Stimulated activated naive CD8-positive, alpha-beta T cell treated with anti-CD3 and anti-CD28 coated beads, Interleukin-15, Interleukin-2, amounts not matched to agents 100 ng/mL and 50 ng/mL, for 24 hours (primary cell): ENCODE results near the gene RTL1.

ENCODE experiments used
- H3K27ac Mint-ChIP-seq: one replicate; pipeline ENCODE4 v1.8.0; 2021; ENCODE audit warnings: mild to moderate bottlenecking, mixed read lengths
- H3K27me3 Mint-ChIP-seq: one replicate; pipeline ENCODE4 v1.8.0; 2021; ENCODE audit warnings: mixed read lengths
- H3K36me3 Mint-ChIP-seq: one replicate; pipeline ENCODE4 v1.8.0; 2021; ENCODE audit warnings: low read depth, mixed read lengths
- H3K4me1 Mint-ChIP-seq: one replicate; pipeline ENCODE4 v1.8.0; 2021; ENCODE audit warnings: low read depth, mixed read lengths
- H3K4me3 Mint-ChIP-seq: one replicate; pipeline ENCODE4 v1.8.0; 2021; ENCODE audit warnings: mild to moderate bottlenecking, mixed read lengths
- H3K9me3 Mint-ChIP-seq: one replicate; pipeline ENCODE4 v1.8.0; 2021; ENCODE audit warnings: mixed read lengths

The RTL1 gene

DNA sequence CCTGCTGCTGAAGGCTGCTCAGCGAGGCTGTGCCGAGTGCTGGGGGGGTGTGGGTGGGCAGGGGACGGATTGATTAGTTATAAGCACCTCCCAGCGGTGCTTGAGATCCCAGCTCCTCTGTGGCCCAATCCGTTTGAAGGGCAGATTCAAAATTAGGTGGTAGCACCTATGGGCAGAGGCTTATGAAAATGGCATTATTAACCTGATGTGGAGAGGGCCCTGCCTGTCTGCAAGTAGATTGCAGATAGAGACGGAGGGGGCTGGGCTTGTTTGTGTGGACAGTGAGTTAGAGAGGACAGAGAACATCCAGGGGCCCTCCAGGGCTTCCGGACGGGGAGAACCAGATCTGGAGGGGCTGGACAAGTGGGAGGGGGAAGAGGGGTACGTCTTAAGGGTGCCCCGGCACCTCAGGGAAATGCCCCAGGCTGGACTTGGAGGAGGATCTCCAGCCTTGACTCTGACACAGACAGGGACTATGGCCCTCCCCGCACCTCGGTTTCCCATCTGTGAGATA is at the start of gene RTL1:
TSS of gene RTL1 (minus strand) at position 51 of the 514 bp plus-strand sequence. CDS start 18,934 bp downstream, outside the sequence.
- Mint-ChIP-seq H3K9me3 (no peaks in the 10 kb centered on the region), H3K27ac (no peak within 1 kb of the TSS), H3K4me1 (no peaks in the 10 kb centered on the region), H3K36me3 (no peaks in the 10 kb centered on the region), H3K27me3 (peaks cover 55% of the 10 kb centered on the region), H3K4me3 (no peak within 1 kb of the TSS)

DNA sequence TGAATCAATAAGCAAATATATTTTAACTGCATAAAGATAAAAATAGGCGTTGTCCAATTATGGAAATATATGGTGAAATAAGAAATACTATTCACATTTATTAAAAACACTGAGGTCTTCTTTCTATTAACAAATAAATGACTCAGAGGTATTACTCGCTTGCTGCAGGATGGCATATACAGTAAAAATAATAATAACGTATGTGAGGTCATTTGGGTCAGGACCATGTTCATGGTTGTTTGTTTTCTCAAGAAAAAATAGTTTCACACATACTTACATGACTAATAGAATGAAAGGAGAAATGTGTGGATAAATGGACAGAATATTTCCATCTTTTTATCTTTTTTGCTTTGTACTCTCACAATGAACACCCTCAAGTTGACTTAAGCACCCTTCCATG is 46.5 kb upstream of the RTL1 start:
- Mint-ChIP-seq H3K27ac (no peak overlapping the region), H3K36me3 (no peaks in the 10 kb centered on the region), H3K4me3 (no peak overlapping the region), H3K9me3 (no peaks in the 10 kb centered on the region), H3K27me3 (peaks cover 10% of the 10 kb centered on the region), H3K4me1 (no peaks in the 10 kb centered on the region)

DNA sequence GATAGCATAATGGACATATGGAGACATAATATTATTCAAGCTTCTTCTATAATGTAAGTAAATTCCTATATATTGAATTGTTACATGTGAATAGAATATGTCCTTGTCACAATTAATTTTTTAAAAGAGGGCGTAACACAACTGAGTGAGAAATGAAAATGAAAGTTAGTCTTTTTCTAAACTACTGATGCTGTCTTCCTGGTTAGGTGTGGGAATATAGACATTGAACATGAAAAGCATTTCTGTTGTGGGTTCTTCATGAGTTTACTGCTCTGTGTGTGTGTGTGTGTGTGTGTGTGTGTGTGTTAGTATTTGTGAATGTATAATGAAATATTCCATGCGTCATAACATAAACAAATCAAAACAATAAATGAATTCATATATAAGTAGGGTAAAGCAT is 40.5 kb upstream of the RTL1 start:
- no peaks in the 10 kb centered on the region for H3K36me3 Mint-ChIP-seq
- no peak overlapping the region for H3K27ac Mint-ChIP-seq
- no peak overlapping the region for H3K4me3 Mint-ChIP-seq
- no peaks in the 10 kb centered on the region for H3K4me1 Mint-ChIP-seq
- no peaks in the 10 kb centered on the region for H3K27me3 Mint-ChIP-seq
- no peaks in the 10 kb centered on the region for H3K9me3 Mint-ChIP-seq

- Mint-ChIP-seq H3K9me3 (peaks cover 18% of the 10 kb centered on the region), H3K36me3 (no peaks in the 10 kb centered on the region), H3K4me3 (no peak overlapping the region), H3K4me1 (no peaks in the 10 kb centered on the region), H3K27ac (no peak overlapping the region), H3K27me3 (peaks cover 2% of the 10 kb centered on the region)
Measured at GRCh38 chr14:100930270-100930669, 26.7 kb upstream of the RTL1 start.

- Mint-ChIP-seq H3K9me3 (no peaks in the 10 kb centered on the region), H3K4me1 (no peaks in the 10 kb centered on the region), H3K4me3 (no peak overlapping the region)
Measured at GRCh38 chr14:100915560-100915959, 12.0 kb upstream of the RTL1 start.

GRCh38 chr14:100914597-100915021 is 11.1 kb upstream of the RTL1 start:
- no peaks in the 10 kb centered on the region for H3K9me3 Mint-ChIP-seq
- no peaks in the 10 kb centered on the region for H3K4me1 Mint-ChIP-seq
- no peak overlapping the region for H3K27ac Mint-ChIP-seq
- no peak overlapping the region for H3K4me3 Mint-ChIP-seq
- H3K27me3 Mint-ChIP-seq: peaks cover 3% of the 10 kb centered on the region
- no peaks in the 10 kb centered on the region for H3K36me3 Mint-ChIP-seq

More at GRCh38 chr14:100915560-100915959, 12.0 kb upstream of the RTL1 start:
- H3K27me3 Mint-ChIP-seq: peaks cover 3% of the 10 kb centered on the region
- H3K27ac Mint-ChIP-seq: no peak overlapping the region
- no peaks in the 10 kb centered on the region for H3K36me3 Mint-ChIP-seq

DNA sequence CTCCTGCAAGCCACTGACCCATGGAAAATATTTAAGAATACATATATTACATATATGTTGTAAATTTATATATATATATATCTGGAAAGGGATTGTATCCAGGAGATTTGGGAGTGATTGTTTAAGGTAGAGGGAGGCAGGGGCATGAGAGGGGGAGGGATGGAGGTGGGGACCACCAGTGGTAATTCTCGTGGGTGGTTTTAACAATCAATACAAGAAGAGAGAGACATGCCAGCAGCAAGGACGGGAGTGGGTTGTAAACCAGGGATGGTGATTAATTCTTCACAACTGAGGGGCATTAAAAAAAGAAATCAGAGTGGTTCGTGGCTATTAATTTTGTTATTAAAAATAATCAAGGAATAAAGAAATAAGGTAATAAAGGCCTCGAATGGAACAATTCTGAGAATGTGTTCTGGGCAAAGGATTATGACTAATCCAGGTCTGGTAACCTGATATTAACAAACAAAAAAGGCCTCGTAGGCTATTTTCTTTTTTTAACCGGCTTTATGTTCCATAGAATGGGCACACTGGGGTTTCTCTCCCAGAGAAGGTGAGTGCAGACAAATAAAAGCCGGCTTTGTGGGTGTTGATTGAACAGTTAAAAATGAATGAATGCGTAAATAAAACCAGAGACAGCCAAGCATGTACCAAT is 8.3 kb upstream of the RTL1 start:
- Mint-ChIP-seq H3K36me3 (no peaks in the 10 kb centered on the region), H3K27ac (no peak overlapping the region), H3K27me3 (peaks cover 3% of the 10 kb centered on the region), H3K9me3 (no peaks in the 10 kb centered on the region), H3K4me1 (no peaks in the 10 kb centered on the region), H3K4me3 (no peak overlapping the region)

DNA sequence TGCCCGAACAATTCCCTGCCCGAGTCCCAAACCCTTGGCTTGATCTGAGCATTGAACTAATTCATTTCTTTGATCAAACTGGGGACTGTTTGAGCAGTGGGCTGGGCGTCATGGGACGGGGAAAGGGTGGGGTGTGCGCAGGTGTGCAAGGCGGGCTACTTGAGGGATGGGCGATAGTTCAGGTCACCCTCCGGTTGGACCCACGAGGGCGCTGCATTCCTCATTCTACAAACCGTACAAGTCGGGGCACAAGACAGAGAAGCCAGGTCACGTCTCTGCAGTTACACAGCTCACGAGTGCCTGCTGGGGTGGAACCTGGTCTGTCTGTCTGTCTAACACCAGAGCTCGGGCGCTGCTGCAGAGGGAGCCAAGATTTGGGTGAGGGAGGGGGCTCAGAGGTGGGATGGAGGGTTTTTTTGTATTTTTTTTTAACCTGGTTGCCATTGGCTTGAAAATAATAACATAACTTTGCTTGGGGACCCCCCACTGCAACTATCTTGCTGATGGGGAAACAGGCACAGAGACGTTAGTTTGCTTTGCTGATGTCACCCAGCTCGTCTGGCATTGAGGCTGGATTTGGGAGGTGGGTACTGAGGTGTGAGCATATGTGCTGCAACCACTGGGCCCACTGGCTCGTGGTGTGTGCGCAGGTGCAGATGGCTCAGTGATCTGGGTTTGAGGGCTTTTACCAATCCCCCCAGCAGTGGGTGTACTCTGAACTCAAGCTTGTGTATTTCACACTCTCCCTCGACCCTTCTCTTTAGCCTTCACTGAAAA is 7.6 kb upstream of the RTL1 start:
- peaks cover 4% of the 10 kb centered on the region for H3K27me3 Mint-ChIP-seq
- no peak overlapping the region for H3K27ac Mint-ChIP-seq
- H3K4me3 Mint-ChIP-seq: no peak overlapping the region

GRCh38 chr14:100909439-100909838 is 5.9 kb upstream of the RTL1 start:
- Mint-ChIP-seq H3K27me3 (peaks cover 12% of the 10 kb centered on the region), H3K27ac (no peak overlapping the region), H3K9me3 (no peaks in the 10 kb centered on the region), H3K4me1 (no peaks in the 10 kb centered on the region), H3K4me3 (no peak overlapping the region), H3K36me3 (no peaks in the 10 kb centered on the region)

More for the DNA sequence above, 7.6 kb upstream of the RTL1 start:
- no peaks in the 10 kb centered on the region for H3K4me1 Mint-ChIP-seq
- H3K9me3 Mint-ChIP-seq: no peaks in the 10 kb centered on the region
- no peaks in the 10 kb centered on the region for H3K36me3 Mint-ChIP-seq

DNA sequence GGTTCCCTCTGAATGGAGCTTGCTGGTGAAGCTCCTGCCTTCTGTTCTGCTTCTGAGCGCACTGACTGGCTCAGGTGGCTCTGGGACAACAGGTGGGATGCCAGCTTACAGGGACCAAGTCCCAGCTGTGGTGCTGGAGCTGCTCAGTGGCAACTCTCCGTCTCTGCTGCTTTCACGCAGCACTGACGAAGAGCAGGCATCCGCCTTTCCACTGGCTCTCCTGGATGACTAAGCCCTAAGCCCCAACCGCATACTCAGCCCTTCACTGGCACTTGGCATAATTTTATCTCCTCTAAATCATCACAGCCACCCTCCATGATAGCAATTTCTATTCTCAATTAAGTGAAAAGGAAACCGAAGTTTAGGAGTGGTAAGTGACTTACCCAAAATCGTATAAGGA is 3.7 kb upstream of the RTL1 start:
- Mint-ChIP-seq H3K4me1 (no peaks in the 10 kb centered on the region), H3K27me3 (peaks cover 26% of the 10 kb centered on the region), H3K4me3 (no peak overlapping the region), H3K9me3 (no peaks in the 10 kb centered on the region), H3K36me3 (no peaks in the 10 kb centered on the region), H3K27ac (no peak overlapping the region)

GRCh38 chr14:100906420-100906819 is 2.9 kb upstream of the RTL1 start:
- Mint-ChIP-seq H3K4me1 (no peaks in the 10 kb centered on the region), H3K36me3 (no peaks in the 10 kb centered on the region), H3K4me3 (no peak overlapping the region), H3K9me3 (no peaks in the 10 kb centered on the region), H3K27me3 (peaks cover 32% of the 10 kb centered on the region), H3K27ac (no peak overlapping the region)

- Mint-ChIP-seq H3K36me3 (no peaks in the 10 kb centered on the region), H3K4me1 (no peaks in the 10 kb centered on the region), H3K9me3 (no peaks in the 10 kb centered on the region), H3K4me3 (no peak overlapping the region), H3K27ac (no peak overlapping the region), H3K27me3 (peaks cover 41% of the 10 kb centered on the region)
Measured at GRCh38 chr14:100905166-100905565, 1.6 kb upstream of the RTL1 start.

- H3K4me1 Mint-ChIP-seq: no peaks in the 10 kb centered on the region
- no peak overlapping the region for H3K27ac Mint-ChIP-seq
- H3K9me3 Mint-ChIP-seq: no peaks in the 10 kb centered on the region
- H3K27me3 Mint-ChIP-seq: peaks cover 48% of the 10 kb centered on the region
- no peak overlapping the region for H3K4me3 Mint-ChIP-seq
- no peaks in the 10 kb centered on the region for H3K36me3 Mint-ChIP-seq
Measured at GRCh38 chr14:100904307-100905087, 975 bp upstream of the RTL1 start.

DNA sequence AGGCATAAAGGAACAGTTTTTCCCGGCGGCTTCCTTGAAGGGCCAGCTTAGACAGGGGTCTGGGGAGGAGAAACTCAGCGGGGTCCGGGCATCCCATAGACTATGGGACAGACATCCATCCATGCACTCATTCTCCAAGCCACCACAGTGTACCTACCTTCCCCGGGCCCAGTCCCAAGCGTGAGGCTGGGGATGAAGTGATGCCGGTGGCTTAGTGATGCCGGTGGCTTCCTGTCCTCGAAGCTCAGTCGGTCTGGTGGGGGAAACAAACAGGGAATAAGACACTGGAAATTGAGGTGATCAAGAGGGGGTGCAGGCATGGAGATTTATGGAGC is 421 bp downstream of the RTL1 start:
- Mint-ChIP-seq H3K36me3 (no peaks in the 10 kb centered on the region), H3K27me3 (peaks cover 56% of the 10 kb centered on the region), H3K27ac (no peak overlapping the region), H3K4me3 (no peak overlapping the region), H3K4me1 (no peaks in the 10 kb centered on the region), H3K9me3 (no peaks in the 10 kb centered on the region)
